ENCODE results near the gene PRAC1.

PRAC1 gene

GRCh38 chr17:48719642-48720265, 2.6 kb downstream of the PRAC1 start:
- TF ChIP-seq REST (IDR thresholded peaks at IDR 0.05; ENCODE audit: insufficient read depth in 1 of 2, low read depth in 2 of 2, low read length in 2 of 2) = no peak
- no peak for TF ChIP-seq SIN3A (IDR thresholded peaks at IDR 0.05; ENCODE audit: borderline replicate concordance, insufficient read depth, low read length)
- TF ChIP-seq POLR2AphosphoS5 (IDR thresholded peaks at IDR 0.05; ENCODE audit: low read depth, low read length) = no peak
- TF ChIP-seq TAF1 (IDR thresholded peaks at IDR 0.05; ENCODE audit: borderline replicate concordance, insufficient read depth, low read length) = no peak
- no peak for TF ChIP-seq FOXP2 (optimal IDR thresholded peaks at IDR 0.05; ENCODE audit: borderline replicate concordance, extremely low read depth, extremely low read length, insufficient read depth)

GRCh38 chr17:48718761-48719641, 3.3 kb downstream of the PRAC1 start:
- TF ChIP-seq FOXP2 (optimal IDR thresholded peaks at IDR 0.05; ENCODE audit: borderline replicate concordance, extremely low read depth, extremely low read length, insufficient read depth) = no peak
- no peak for TF ChIP-seq TAF1 (IDR thresholded peaks at IDR 0.05; ENCODE audit: borderline replicate concordance, insufficient read depth, low read length)
- no peak for TF ChIP-seq POLR2AphosphoS5 (IDR thresholded peaks at IDR 0.05; ENCODE audit: low read depth, low read length)
- TF ChIP-seq SIN3A (IDR thresholded peaks at IDR 0.05; ENCODE audit: borderline replicate concordance, insufficient read depth, low read length) = no peak
- no peak for TF ChIP-seq REST (IDR thresholded peaks at IDR 0.05; ENCODE audit: insufficient read depth in 1 of 2, low read depth in 2 of 2, low read length in 2 of 2)

GRCh38 chr17:48718227-48718760, 4.0 kb downstream of the PRAC1 start:
- TF ChIP-seq POLR2AphosphoS5 (IDR thresholded peaks at IDR 0.05; ENCODE audit: low read depth, low read length) = no peak
- TF ChIP-seq REST (IDR thresholded peaks at IDR 0.05; ENCODE audit: insufficient read depth in 1 of 2, low read depth in 2 of 2, low read length in 2 of 2) = no peak
- TF ChIP-seq TAF1 (IDR thresholded peaks at IDR 0.05; ENCODE audit: borderline replicate concordance, insufficient read depth, low read length) = no peak
- no peak for TF ChIP-seq SIN3A (IDR thresholded peaks at IDR 0.05; ENCODE audit: borderline replicate concordance, insufficient read depth, low read length)
- TF ChIP-seq FOXP2 (optimal IDR thresholded peaks at IDR 0.05; ENCODE audit: borderline replicate concordance, extremely low read depth, extremely low read length, insufficient read depth) = no peak

DNA sequence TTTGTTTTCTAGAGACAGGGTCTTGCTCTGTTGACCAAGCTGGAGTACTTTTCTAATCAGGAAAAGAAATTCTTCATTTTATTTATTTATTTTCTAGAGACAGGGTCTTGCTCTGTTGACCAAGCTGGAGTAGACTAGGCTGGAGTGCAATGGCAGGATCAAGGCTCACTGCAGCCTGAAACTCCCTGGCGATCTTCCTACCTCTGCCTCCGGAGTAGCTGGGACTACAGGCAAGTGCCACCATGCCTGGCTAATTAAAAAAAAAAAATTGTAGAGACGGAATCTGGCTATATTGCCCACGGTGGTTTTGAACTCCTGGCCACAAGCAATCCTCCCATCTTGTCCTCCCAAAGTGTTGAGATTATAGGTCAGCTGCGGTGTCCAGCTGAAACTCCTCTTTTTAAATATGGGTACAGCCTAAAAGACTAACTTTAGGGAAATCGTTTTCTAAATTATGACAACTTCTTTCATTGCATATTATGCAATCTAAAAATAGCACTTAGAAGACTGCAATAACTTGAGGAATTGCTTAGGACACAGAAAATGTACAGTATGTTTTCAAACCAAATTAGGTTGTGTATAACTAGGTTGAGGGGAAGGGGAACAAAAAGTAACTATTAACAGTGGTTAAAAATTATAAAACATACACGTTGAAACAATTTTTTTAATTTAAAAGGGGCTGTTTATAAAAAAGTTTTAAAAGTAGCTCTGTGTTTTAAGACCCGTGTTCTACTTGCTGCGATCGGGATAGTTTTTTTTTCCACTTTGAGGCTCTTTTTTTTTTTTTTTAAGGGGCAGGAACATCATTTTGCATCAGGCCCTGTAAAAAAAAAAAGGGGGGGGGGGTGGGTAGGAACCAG, 4.7 kb downstream of the PRAC1 start:
- TF ChIP-seq SIN3A (IDR thresholded peaks at IDR 0.05; ENCODE audit: borderline replicate concordance, insufficient read depth, low read length) = no peak
- TF ChIP-seq FOXP2 (optimal IDR thresholded peaks at IDR 0.05; ENCODE audit: borderline replicate concordance, extremely low read depth, extremely low read length, insufficient read depth) = no peak
- no peak for TF ChIP-seq TAF1 (IDR thresholded peaks at IDR 0.05; ENCODE audit: borderline replicate concordance, insufficient read depth, low read length)
- TF ChIP-seq REST (IDR thresholded peaks at IDR 0.05; ENCODE audit: insufficient read depth in 1 of 2, low read depth in 2 of 2, low read length in 2 of 2) = no peak
- TF ChIP-seq POLR2AphosphoS5 (IDR thresholded peaks at IDR 0.05; ENCODE audit: low read depth, low read length) = no peak
